Muscle of leg (tissue), 16 donors: ENCODE results near the gene B3GALNT1. TPM values are rescaled to one million over a fixed set of nuclear protein-coding genes. Genes with fewer than 3 reads are reported as not detected.

Source experiments
- DNase-seq: peaks from one replicate; pipeline ENCODE4 v3.0.0; 2013
- H3K27ac ChIP-seq: one replicate; pipeline ENCODE4 v1.5.1; 2013; ENCODE audit warnings: mild to moderate bottlenecking, low read length, control low read depth
- H3K27me3 ChIP-seq: one replicate; pipeline ENCODE4 v1.6.1; 2013; ENCODE audit warnings: low read length; ENCODE audit not compliant: control insufficient read depth, insufficient read depth
- H3K36me3 ChIP-seq: one replicate; pipeline ENCODE4 v1.6.1; 2013; ENCODE audit warnings: low read length; ENCODE audit not compliant: control insufficient read depth, insufficient read depth
- H3K4me1 ChIP-seq: one replicate; pipeline ENCODE4 v1.6.1; 2013; ENCODE audit warnings: low read length; ENCODE audit not compliant: control insufficient read depth, insufficient read depth
- H3K4me3 ChIP-seq: one replicate; pipeline ENCODE4 v1.5.1; 2013; ENCODE audit warnings: low read length, control low read depth
- H3K9me3 ChIP-seq: replicated peaks from 2 replicates; pipeline ENCODE4 v1.6.1; 2013; ENCODE audit warnings: low read depth, low read length; ENCODE audit not compliant: control insufficient read depth
- WGBS: methylation state at CpG from one replicate; pipeline ENCODE4 v1.1.5; 2013; ENCODE audit warnings: missing lambda C conversion rate; ENCODE audit not compliant: insufficient coverage; 5-methylcytosine and 5-hydroxymethylcytosine counted together
- long read RNA-seq, 11 donors: transcript quantifications; one replicate each; lab custom pipeline, GENCODE V29; 2026
- polyA plus RNA-seq, 8 donors: library from polyadenylated mRNA; unstranded; fragments of 120-200 nt; gene quantifications; one replicate each; pipeline versions ENCODE4 v1.2.1 to v1.2.3, GENCODE V29; 2013; ENCODE audit warnings: inconsistent platforms in 1 of 8, low replicate concordance in 1 of 8; ENCODE audit not compliant: insufficient read length in 8 of 8, insufficient read depth in 1 of 8
- total RNA-seq: library from RNA; stranded (reverse); fragments of 120-200 nt; gene quantifications from one replicate; pipeline ENCODE4 v1.2.4, GENCODE V29; 2013

Gene B3GALNT1
- total RNA-seq (20.4 TPM), polyA plus RNA-seq (10 to 100 TPM; 18.2 to 26.9 (median 20.8) TPM)
- long read RNA-seq, donor 1, partial matches to known transcripts, result 0 of 5 reads
- long read RNA-seq, donor 1, other reads (novel, unspliced or antisense), result 0 of 5 reads
- long read RNA-seq, donor 2, result 0 reads
- long read RNA-seq, donor 3, partial matches to known transcripts, result 0 of 5 reads
- long read RNA-seq, donor 3, other reads (novel, unspliced or antisense), result 0 of 5 reads
- long read RNA-seq, donor 4, transcript B3GALNT1-201 (5 exons, 3,313 nt), result major isoform, 6 of 33 reads
- long read RNA-seq, donor 4, partial matches to known transcripts, result 22 of 33 reads
- long read RNA-seq, donor 4, other reads (novel, unspliced or antisense), result 0 of 33 reads
- long read RNA-seq, donor 5, transcript B3GALNT1-201 (5 exons, 3,313 nt), result major isoform, 12 of 15 reads
- long read RNA-seq, donor 5, partial matches to known transcripts, result 0 of 15 reads
- long read RNA-seq, donor 5, other reads (novel, unspliced or antisense), result 0 of 15 reads
- long read RNA-seq, donor 6, transcript B3GALNT1-201 (5 exons, 3,313 nt), result major isoform, 6 of 15 reads
- long read RNA-seq, donor 6, partial matches to known transcripts, result 0 of 15 reads
- long read RNA-seq, donor 6, other reads (novel, unspliced or antisense), result 0 of 15 reads
- long read RNA-seq, donor 7, partial matches to known transcripts, result 0 of 6 reads
- long read RNA-seq, donor 7, other reads (novel, unspliced or antisense), result 0 of 6 reads
- long read RNA-seq, donor 8, partial matches to known transcripts, result 0 of 8 reads
- long read RNA-seq, donor 8, other reads (novel, unspliced or antisense), result 0 of 8 reads
- long read RNA-seq, donor 9, transcript B3GALNT1-212 (5 exons, 1,660 nt), result major isoform, 5 of 9 reads
- long read RNA-seq, donor 9, partial matches to known transcripts, result 0 of 9 reads
- long read RNA-seq, donor 9, other reads (novel, unspliced or antisense), result 0 of 9 reads
- long read RNA-seq, donor 10, transcript B3GALNT1-201 (5 exons, 3,313 nt), result major isoform, 6 of 12 reads
- long read RNA-seq, donor 10, partial matches to known transcripts, result 0 of 12 reads
- long read RNA-seq, donor 10, other reads (novel, unspliced or antisense), result 0 of 12 reads
- long read RNA-seq, donor 11, transcript B3GALNT1-201 (5 exons, 3,313 nt), result major isoform, 6 of 12 reads
- long read RNA-seq, donor 11, partial matches to known transcripts, result 0 of 12 reads
- long read RNA-seq, donor 11, other reads (novel, unspliced or antisense), result 0 of 12 reads

GRCh38 chr3:161104561-161105551 is at the start of gene B3GALNT1:
Gene B3GALNT1 (minus strand): TSS chr3:161105349. CDS start chr3:161086754, 18,595 bp downstream.
- Histone ChIP-seq H3K9me3 (no peaks in the 10 kb centered on the region), H3K36me3 (peaks cover 14% of the 10 kb centered on the region), H3K4me3 (peak within 1 kb of the TSS; percentile 77), H3K27me3 (no peaks in the 10 kb centered on the region), H3K4me1 (peaks cover 4% of the 10 kb centered on the region), H3K27ac (peak within 1 kb of the TSS; percentile 71)
- peak; percentile 79 for DNase-seq
- under 1% methylated on average over 94 of the region's 97 CpGs for WGBS

GRCh38 chr3:161153480-161153879 is 48.3 kb upstream of the B3GALNT1 start:
- Histone ChIP-seq H3K4me1 (no peaks in the 10 kb centered on the region), H3K9me3 (no peaks in the 10 kb centered on the region), H3K27me3 (no peaks in the 10 kb centered on the region), H3K27ac (no peak overlapping the region), H3K4me3 (no peak overlapping the region), H3K36me3 (no peaks in the 10 kb centered on the region)
- DNase-seq, result no peak
- 63% methylated on average over 1 of the region's 3 CpGs for WGBS

GRCh38 chr3:161150001-161150525 is 44.9 kb upstream of the B3GALNT1 start:
- H3K27ac ChIP-seq, result no peak overlapping the region
- no peaks in the 10 kb centered on the region for H3K27me3 ChIP-seq
- no peaks in the 10 kb centered on the region for H3K4me1 ChIP-seq
- no peak for DNase-seq
- H3K9me3 ChIP-seq, result no peaks in the 10 kb centered on the region
- no peaks in the 10 kb centered on the region for H3K36me3 ChIP-seq
- H3K4me3 ChIP-seq, result no peak overlapping the region

GRCh38 chr3:161149529-161149928 is 44.4 kb upstream of the B3GALNT1 start:
- Histone ChIP-seq H3K36me3 (no peaks in the 10 kb centered on the region), H3K9me3 (no peaks in the 10 kb centered on the region), H3K27me3 (no peaks in the 10 kb centered on the region), H3K4me1 (no peaks in the 10 kb centered on the region), H3K4me3 (no peak overlapping the region), H3K27ac (no peak overlapping the region)
- DNase-seq, result no peak
- WGBS, result no CpG with 5 or more reads among the region's 1 CpG

GRCh38 chr3:161148832-161149475 is 43.8 kb upstream of the B3GALNT1 start:
- H3K27ac ChIP-seq, result no peak overlapping the region
- no peaks in the 10 kb centered on the region for H3K4me1 ChIP-seq
- WGBS, result 0% methylated on average over 1 of the region's 4 CpGs
- H3K36me3 ChIP-seq, result no peaks in the 10 kb centered on the region
- H3K27me3 ChIP-seq, result no peaks in the 10 kb centered on the region
- no peak overlapping the region for H3K4me3 ChIP-seq
- H3K9me3 ChIP-seq, result no peaks in the 10 kb centered on the region
- no peak for DNase-seq

GRCh38 chr3:161142486-161142885 is 37.3 kb upstream of the B3GALNT1 start:
- H3K9me3 ChIP-seq, result no peaks in the 10 kb centered on the region
- WGBS, result no CpG with 5 or more reads among the region's 1 CpG
- no peaks in the 10 kb centered on the region for H3K36me3 ChIP-seq
- no peak overlapping the region for H3K4me3 ChIP-seq
- DNase-seq, result peak; percentile 7
- no peaks in the 10 kb centered on the region for H3K27me3 ChIP-seq
- no peaks in the 10 kb centered on the region for H3K4me1 ChIP-seq
- no peak overlapping the region for H3K27ac ChIP-seq

GRCh38 chr3:161139686-161140085 is 34.5 kb upstream of the B3GALNT1 start:
- WGBS, result 71% methylated on average over 2 of the region's 3 CpGs
- Histone ChIP-seq H3K4me1 (no peaks in the 10 kb centered on the region), H3K36me3 (no peaks in the 10 kb centered on the region), H3K9me3 (no peaks in the 10 kb centered on the region), H3K27me3 (no peaks in the 10 kb centered on the region), H3K4me3 (no peak overlapping the region), H3K27ac (no peak overlapping the region)
- DNase-seq, result no peak

- Histone ChIP-seq H3K36me3 (no peaks in the 10 kb centered on the region), H3K4me3 (no peak overlapping the region), H3K27me3 (no peaks in the 10 kb centered on the region), H3K9me3 (no peaks in the 10 kb centered on the region), H3K27ac (no peak overlapping the region), H3K4me1 (no peaks in the 10 kb centered on the region)
- DNase-seq, result no peak
- no CpG with 5 or more reads among the region's 2 CpGs for WGBS
Observed at GRCh38 chr3:161137260-161137659, 32.1 kb upstream of the B3GALNT1 start.
